Prostate gland (tissue), 2 donors: ENCODE results near the gene PAX2.

Experiments
- CTCF ChIP-seq, 4 experiments: fragments of 200-600 bp in 2 of 4; fragments of 450-650 bp in 2 of 4; sonication (generic) in 2 of 4; IDR thresholded peaks; 1 replicate in 3 of 4; 2 replicates in 1 of 4; pipeline ENCODE4 v1.5.1; 2016 to 2019; ENCODE audit warnings: antibody characterized with exemption in 4 of 4, mild to moderate bottlenecking in 2 of 4, moderate library complexity in 2 of 4
- POLR2A ChIP-seq: fragments of 450-650 bp; IDR thresholded peaks from one replicate; pipeline ENCODE4 v1.6.1; 2016; ENCODE audit warnings: antibody characterized with exemption, mild to moderate bottlenecking

GRCh38 chr10:100858747-100859483 is 113.5 kb downstream of the PAX2 start:
- TF ChIP-seq POLR2A (no peak), CTCF (IDR thresholded peaks at IDR 0.05) (no peak)
